Epithelial cell of esophagus (primary cell): Measurements from ENCODE around the gene PIP.
"Not testable (repeated sequence)": the region's sequence is repeated elsewhere in the genome, so short reads cannot be mapped to it uniquely, and the experiment has no call there.

Experiments used
- DNase-seq: peaks from one replicate; pipeline ENCODE4 v3.0.0; 2010; ENCODE audit warnings: low read depth
- H3K4me3 ChIP-seq: 2 replicates; pipeline ENCODE4 v1.5.1; 2011; ENCODE audit warnings: mild to moderate bottlenecking, low read length, control low read depth
- CTCF ChIP-seq: IDR thresholded peaks from 2 replicates; pipeline ENCODE4 v1.5.1; 2011; ENCODE audit warnings: low read depth, mild to moderate bottlenecking, low read length, control low read depth, inconsistent platforms; ENCODE audit not compliant: insufficient read depth; ENCODE audit errors: missing control alignments

PIP gene

GRCh38 chr7:143120691-143121405 is 11.0 kb upstream of the PIP start:
- no peak for DNase-seq
- no peak for TF ChIP-seq CTCF

GRCh38 chr7:143123326-143123725 is 8.6 kb upstream of the PIP start:
- not testable (repeated sequence) for H3K4me3 ChIP-seq, DNase-seq

More at GRCh38 chr7:143120691-143121405, 11.0 kb upstream of the PIP start:
- H3K4me3 ChIP-seq = no peak overlapping the region

GRCh38 chr7:143126146-143126545 is 5.7 kb upstream of the PIP start:
- peak; percentile 68 for DNase-seq
- no peak for TF ChIP-seq CTCF
- no peak overlapping the region for H3K4me3 ChIP-seq

GRCh38 chr7:143129051-143129450 is 2.8 kb upstream of the PIP start:
- H3K4me3 ChIP-seq = no peak overlapping the region
- no peak for TF ChIP-seq CTCF

GRCh38 chr7:143129477-143129876 is 2.4 kb upstream of the PIP start:
- H3K4me3 ChIP-seq = no peak overlapping the region
- TF ChIP-seq CTCF = no peak
- DNase-seq = no peak

More at GRCh38 chr7:143129051-143129450, 2.8 kb upstream of the PIP start:
- no peak for DNase-seq

GRCh38 chr7:143130541-143130940 is 1.3 kb upstream of the PIP start:
- no peak for TF ChIP-seq CTCF
- H3K4me3 ChIP-seq = no peak overlapping the region
- DNase-seq = no peak

GRCh38 chr7:143147070-143147469 is 15.2 kb downstream of the PIP start:
- H3K4me3 ChIP-seq = no peak overlapping the region
- TF ChIP-seq CTCF = no peak
- DNase-seq = no peak

- no peak for TF ChIP-seq CTCF
- no peak for DNase-seq
- no peak overlapping the region for H3K4me3 ChIP-seq
Measured at GRCh38 chr7:143148050-143148449, 16.2 kb downstream of the PIP start.
